Measurements from ENCODE around the gene TMEM191C. TPM values are rescaled to one million over a fixed set of nuclear protein-coding genes. Genes with fewer than 3 reads are reported as not detected.
A peak's percentile ranks its signal among the peaks of the same experiment; 100 is the strongest.
"Not testable (repeated sequence)": the region's sequence is repeated elsewhere in the genome, so short reads cannot be mapped to it uniquely, and the experiment has no call there.

TMEM191C gene
- total RNA-seq, 4 donors from 2014 or later = 0.13 to 4.0 (median 1.5) TPM

GRCh38 chr22:21469097-21469994, 2.2 kb downstream of the TMEM191C start:
- intact Hi-C loops (cut with DNase I; ENCODE audit: low total_unique reads); H3K4me3 ChIP-seq (ENCODE audit: low read depth, poor library complexity, severe bottlenecking): not testable (repeated sequence)
- no CpG with 5 or more reads among the region's 87 CpGs for WGBS, 2 donors
- peak in 1 of 2 donors; percentile 66 for DNase-seq (ENCODE audit: low spot score in 2 of 2)

DNA sequence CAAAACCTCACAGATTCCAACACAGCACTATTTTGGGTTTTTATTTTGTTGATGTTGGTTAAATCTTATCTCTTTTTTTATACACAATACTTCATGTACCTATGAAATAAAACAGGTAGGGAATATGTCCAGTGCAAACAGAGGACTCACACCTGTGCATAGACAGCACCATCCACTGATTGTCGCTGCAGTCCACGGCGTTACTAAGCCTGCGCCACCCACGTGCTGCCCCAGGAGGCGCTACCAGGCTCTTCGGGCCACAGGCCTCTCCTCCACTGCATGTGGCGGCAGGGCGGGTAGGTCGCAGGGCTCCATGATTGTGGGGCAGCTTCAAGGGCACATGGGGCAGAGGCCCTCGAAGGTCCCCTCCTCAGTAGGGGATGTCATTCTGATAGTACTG, 5.8 kb downstream of the TMEM191C start:
- DNase-seq (ENCODE audit: low spot score in 2 of 2); H3K4me3 ChIP-seq (ENCODE audit: low read depth, poor library complexity, severe bottlenecking); intact Hi-C loops (cut with DNase I; ENCODE audit: low total_unique reads): not testable (repeated sequence)
- no CpG with 5 or more reads among the region's 11 CpGs for WGBS, 2 donors

GRCh38 chr22:21473664-21474063, 6.5 kb downstream of the TMEM191C start:
- no CpG with 5 or more reads among the region's 13 CpGs for WGBS, 2 donors
- intact Hi-C loops (cut with DNase I; ENCODE audit: low total_unique reads) = not testable (repeated sequence)

GRCh38 chr22:21484039-21484438, 16.9 kb downstream of the TMEM191C start:
- DNase-seq (ENCODE audit: low spot score in 2 of 2) = peak in 1 of 2 donors; percentile 8
- WGBS, 2 donors = 100% methylated on average over 3 to 5 of the region's 14 CpGs

More at GRCh38 chr22:21473664-21474063, 6.5 kb downstream of the TMEM191C start:
- DNase-seq (ENCODE audit: low spot score in 2 of 2); H3K4me3 ChIP-seq (ENCODE audit: low read depth, poor library complexity, severe bottlenecking): not testable (repeated sequence)

GRCh38 chr22:21487723-21488122, 20.5 kb downstream of the TMEM191C start:
- H3K4me3 ChIP-seq (ENCODE audit: low read depth, poor library complexity, severe bottlenecking); DNase-seq (ENCODE audit: low spot score in 2 of 2); intact Hi-C loops (cut with DNase I; ENCODE audit: low total_unique reads): not testable (repeated sequence)
- WGBS, 2 donors = no CpG with 5 or more reads among the region's 17 CpGs

More at GRCh38 chr22:21484039-21484438, 16.9 kb downstream of the TMEM191C start:
- H3K4me3 ChIP-seq (ENCODE audit: low read depth, poor library complexity, severe bottlenecking); intact Hi-C loops (cut with DNase I; ENCODE audit: low total_unique reads): not testable (repeated sequence)

GRCh38 chr22:21489149-21489680, 22.0 kb downstream of the TMEM191C start:
- peak in 1 of 2 donors; percentile 31 for DNase-seq (ENCODE audit: low spot score in 2 of 2)
- intact Hi-C loops (cut with DNase I; ENCODE audit: low total_unique reads); H3K4me3 ChIP-seq (ENCODE audit: low read depth, poor library complexity, severe bottlenecking): not testable (repeated sequence)
- WGBS, 2 donors = 38% methylated on average over 6 of the region's 11 CpGs; no CpG with 5 or more reads in 1 of the 2 donors

GRCh38 chr22:21490556-21490955, 23.4 kb downstream of the TMEM191C start:
- H3K4me3 ChIP-seq (ENCODE audit: low read depth, poor library complexity, severe bottlenecking); intact Hi-C loops (cut with DNase I; ENCODE audit: low total_unique reads): not testable (repeated sequence)
- 71% methylated on average over 2 of the region's 6 CpGs; no CpG with 5 or more reads in 1 of the 2 donors for WGBS, 2 donors
- peak in 1 of 2 donors; percentile 73 for DNase-seq (ENCODE audit: low spot score in 2 of 2)

GRCh38 chr22:21492271-21492670, 25.1 kb downstream of the TMEM191C start:
- 58% methylated on average over 3 of the region's 8 CpGs; no CpG with 5 or more reads in 1 of the 2 donors for WGBS, 2 donors
- DNase-seq (ENCODE audit: low spot score in 2 of 2); H3K4me3 ChIP-seq (ENCODE audit: low read depth, poor library complexity, severe bottlenecking); intact Hi-C loops (cut with DNase I; ENCODE audit: low total_unique reads): not testable (repeated sequence)

- no CpG with 5 or more reads among the region's 23 CpGs for WGBS, 2 donors
- DNase-seq (ENCODE audit: low spot score in 2 of 2); H3K4me3 ChIP-seq (ENCODE audit: low read depth, poor library complexity, severe bottlenecking); intact Hi-C loops (cut with DNase I; ENCODE audit: low total_unique reads): not testable (repeated sequence)
Observed at GRCh38 chr22:21493789-21494782, 26.9 kb downstream of the TMEM191C start.

GRCh38 chr22:21497984-21498383, 30.8 kb downstream of the TMEM191C start:
- DNase-seq (ENCODE audit: low spot score in 2 of 2); H3K4me3 ChIP-seq (ENCODE audit: low read depth, poor library complexity, severe bottlenecking); intact Hi-C loops (cut with DNase I; ENCODE audit: low total_unique reads): not testable (repeated sequence)
- no CpG with 5 or more reads among the region's 4 CpGs for WGBS, 2 donors

DNA sequence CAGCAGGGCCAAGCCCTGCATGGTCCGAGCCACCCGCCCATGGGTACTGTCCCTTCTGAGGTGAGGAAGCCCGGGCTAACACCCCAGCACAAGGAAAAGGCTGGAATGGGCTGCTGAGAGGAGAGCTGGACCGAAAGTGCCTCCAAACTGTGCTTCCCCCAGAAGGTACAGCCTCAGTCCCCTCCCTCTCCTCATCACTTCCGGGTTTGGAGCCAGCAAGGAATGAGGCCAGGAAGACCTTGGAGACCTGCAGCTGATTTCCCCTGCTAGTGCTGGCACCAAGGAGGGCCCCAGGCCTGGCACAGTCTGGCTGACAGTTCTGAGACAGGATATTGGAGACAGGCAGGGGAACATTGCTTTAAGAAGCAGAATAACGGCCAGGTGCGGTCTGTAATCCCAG, 31.3 kb downstream of the TMEM191C start:
- WGBS, 2 donors = no CpG with 5 or more reads among the region's 7 CpGs
- DNase-seq (ENCODE audit: low spot score in 2 of 2); intact Hi-C loops (cut with DNase I; ENCODE audit: low total_unique reads); H3K4me3 ChIP-seq (ENCODE audit: low read depth, poor library complexity, severe bottlenecking): not testable (repeated sequence)

GRCh38 chr22:21499623-21500506, 32.7 kb downstream of the TMEM191C start:
- H3K4me3 ChIP-seq (ENCODE audit: low read depth, poor library complexity, severe bottlenecking); intact Hi-C loops (cut with DNase I; ENCODE audit: low total_unique reads); DNase-seq (ENCODE audit: low spot score in 2 of 2): not testable (repeated sequence)
- WGBS, 2 donors = no CpG with 5 or more reads among the region's 16 CpGs

GRCh38 chr22:21510397-21510796, 43.2 kb downstream of the TMEM191C start:
- intact Hi-C loops (cut with DNase I; ENCODE audit: low total_unique reads); DNase-seq (ENCODE audit: low spot score in 2 of 2): not testable (repeated sequence)
- no CpG with 5 or more reads among the region's 9 CpGs for WGBS, 2 donors

More at GRCh38 chr22:21510397-21510796, 43.2 kb downstream of the TMEM191C start:
- not testable (repeated sequence) for H3K4me3 ChIP-seq (ENCODE audit: low read depth, poor library complexity, severe bottlenecking)
